GM18511 (cell line): ENCODE measurements around the gene SENP6.
A peak's percentile ranks its signal among the peaks of the same experiment; 100 is the strongest.
"Not testable (repeated sequence)": the region's sequence is repeated elsewhere in the genome, so short reads cannot be mapped to it uniquely, and the experiment has no call there.

Experiments used
- ATAC-seq: cut with Tn5 transposase; IDR thresholded peaks from one replicate; pipeline ENCODE4 v1.9.1; 2021; ENCODE audit warnings: mild to moderate bottlenecking, moderate library complexity; ENCODE audit not compliant: unreplicated experiment

SENP6 gene, protein sequence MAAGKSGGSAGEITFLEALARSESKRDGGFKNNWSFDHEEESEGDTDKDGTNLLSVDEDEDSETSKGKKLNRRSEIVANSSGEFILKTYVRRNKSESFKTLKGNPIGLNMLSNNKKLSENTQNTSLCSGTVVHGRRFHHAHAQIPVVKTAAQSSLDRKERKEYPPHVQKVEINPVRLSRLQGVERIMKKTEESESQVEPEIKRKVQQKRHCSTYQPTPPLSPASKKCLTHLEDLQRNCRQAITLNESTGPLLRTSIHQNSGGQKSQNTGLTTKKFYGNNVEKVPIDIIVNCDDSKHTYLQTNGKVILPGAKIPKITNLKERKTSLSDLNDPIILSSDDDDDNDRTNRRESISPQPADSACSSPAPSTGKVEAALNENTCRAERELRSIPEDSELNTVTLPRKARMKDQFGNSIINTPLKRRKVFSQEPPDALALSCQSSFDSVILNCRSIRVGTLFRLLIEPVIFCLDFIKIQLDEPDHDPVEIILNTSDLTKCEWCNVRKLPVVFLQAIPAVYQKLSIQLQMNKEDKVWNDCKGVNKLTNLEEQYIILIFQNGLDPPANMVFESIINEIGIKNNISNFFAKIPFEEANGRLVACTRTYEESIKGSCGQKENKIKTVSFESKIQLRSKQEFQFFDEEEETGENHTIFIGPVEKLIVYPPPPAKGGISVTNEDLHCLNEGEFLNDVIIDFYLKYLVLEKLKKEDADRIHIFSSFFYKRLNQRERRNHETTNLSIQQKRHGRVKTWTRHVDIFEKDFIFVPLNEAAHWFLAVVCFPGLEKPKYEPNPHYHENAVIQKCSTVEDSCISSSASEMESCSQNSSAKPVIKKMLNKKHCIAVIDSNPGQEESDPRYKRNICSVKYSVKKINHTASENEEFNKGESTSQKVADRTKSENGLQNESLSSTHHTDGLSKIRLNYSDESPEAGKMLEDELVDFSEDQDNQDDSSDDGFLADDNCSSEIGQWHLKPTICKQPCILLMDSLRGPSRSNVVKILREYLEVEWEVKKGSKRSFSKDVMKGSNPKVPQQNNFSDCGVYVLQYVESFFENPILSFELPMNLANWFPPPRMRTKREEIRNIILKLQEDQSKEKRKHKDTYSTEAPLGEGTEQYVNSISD

DNA sequence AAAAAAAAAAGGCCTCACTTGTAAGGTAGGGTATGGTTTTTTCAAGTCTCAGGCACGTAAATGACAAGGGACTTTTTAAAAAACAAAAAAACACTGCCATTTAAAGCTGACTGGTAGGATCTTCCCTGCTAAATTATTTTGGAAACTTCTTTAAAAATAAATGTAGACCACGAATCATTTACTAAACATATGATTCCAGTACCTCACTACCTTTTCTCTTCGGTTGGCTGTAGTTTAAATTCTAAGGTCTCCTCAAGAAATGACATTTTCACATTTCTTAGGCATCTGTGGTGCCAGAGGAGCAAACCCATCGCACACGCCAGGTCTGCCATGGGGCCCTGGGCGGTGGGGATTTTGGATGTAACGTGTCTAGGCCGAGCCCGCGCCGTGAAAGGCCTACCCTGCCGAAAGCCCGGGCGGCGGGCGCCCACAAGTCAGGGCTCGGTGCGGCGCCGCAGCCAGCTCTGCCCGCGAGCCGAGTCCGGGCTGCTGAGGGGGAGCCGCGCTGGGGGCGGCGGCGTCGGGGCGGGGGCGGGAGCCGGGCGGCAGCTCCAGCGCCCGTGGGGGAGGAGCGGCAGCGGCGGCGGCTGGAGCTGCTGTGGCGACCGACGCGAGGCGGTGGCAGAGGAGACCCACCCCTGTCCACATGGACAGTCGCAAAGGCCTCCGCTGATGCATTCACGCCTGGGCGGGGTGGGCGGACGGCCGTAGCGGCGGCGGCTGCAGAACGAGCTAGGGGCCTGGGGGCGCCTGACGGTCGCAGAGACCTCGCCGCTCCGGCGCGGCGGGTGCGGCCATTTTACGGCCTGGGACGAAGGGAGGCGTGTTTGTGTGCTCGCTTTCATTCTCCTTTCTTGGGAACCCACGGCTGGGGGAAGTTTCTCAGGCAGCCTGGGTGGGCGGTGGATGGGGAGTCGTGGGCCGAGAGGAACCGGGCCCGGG, at the start of gene SENP6:
Gene SENP6 (plus strand): TSS at position 577 of the 942 bp plus-strand sequence. CDS start 645 bp downstream, outside the sequence.
- ATAC-seq: peak; percentile 71

DNA sequence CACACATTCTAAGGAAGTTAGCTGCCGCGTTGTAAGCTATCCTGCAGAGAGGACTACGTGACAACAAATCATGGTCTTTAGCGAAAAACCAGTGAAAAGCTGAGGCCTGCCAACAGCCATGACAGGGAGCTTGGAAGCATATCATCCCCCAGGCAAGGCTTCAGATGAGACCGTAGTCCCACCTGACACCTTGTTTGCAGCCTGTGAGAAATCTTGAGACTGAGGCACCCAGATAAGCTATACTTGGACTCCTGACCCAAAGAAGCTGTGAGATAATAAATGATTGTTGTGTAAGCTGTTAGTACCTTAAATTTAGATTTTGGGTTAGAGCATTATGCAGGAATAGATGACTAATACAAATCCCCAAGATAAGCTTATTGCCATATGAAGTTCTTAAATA, 45.4 kb upstream of the SENP6 start:
- ATAC-seq: no peak

DNA sequence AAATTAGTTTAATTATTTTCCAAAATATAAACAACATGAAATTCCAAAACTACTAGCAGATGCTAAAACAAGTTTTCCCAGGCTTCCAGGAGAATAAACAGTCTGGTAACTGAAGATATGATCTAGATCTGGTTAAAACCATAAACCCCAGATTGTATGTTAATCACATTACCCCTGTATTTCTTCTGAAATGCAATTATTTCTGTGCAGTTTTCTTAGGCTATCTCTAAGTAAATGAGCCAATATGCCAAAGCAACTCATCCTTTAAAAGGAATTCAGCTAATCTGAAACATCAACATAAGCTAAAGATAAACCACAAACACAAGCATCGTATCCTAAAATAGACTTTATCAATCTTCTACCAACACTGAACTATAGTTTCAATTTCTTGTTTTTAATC, 44.6 kb upstream of the SENP6 start:
- no peak for ATAC-seq

DNA sequence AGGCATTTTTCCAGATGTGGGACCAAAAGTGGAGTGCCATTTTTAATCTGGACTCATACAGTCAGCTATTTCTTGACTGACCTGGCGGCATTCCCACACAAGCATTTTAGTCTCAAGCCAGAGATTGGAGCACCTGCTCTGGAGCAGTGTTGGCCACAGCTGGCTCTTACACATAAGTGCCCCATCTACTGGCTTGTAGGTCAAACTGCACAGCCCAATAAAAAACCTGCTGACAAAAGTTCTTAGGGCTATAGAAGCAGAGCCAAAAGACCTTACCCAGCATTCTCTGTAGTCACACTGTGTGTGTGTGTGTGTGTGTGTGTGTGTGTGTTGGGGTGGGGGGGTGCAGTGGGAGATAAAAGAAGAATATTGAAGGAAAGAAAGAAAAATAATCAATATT, 38.6 kb upstream of the SENP6 start:
- ATAC-seq: peak; percentile 78

DNA sequence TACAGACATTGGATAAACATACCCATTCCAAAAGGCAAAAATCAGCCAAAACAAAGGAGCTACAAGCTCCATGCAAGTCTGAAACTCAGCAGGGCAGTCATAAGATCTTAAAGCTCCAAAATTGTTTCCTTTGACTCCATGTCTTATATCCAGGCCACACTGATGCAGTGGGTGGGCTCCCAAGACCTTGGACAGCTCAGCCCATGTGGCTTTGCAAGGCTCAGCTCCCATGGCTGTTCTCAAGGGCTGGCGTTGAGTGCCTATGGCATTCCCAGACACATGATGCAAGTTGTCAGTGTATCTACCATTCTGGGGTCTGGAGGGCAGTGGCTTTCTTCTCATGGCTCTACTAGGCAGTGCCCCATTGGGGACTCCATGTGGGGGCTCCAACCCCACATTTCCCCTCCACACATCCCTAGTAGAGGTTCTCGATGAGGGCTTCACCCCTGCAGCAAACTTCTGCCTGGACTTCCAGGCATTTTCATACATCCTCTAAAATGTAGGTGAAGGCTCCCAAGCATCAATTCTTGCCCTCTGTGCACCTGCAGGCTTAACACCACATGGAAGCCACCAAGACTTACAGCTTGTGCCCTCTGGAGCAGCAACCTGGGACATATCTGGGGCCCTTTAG, 35.4 kb upstream of the SENP6 start:
- ATAC-seq: no peak

DNA sequence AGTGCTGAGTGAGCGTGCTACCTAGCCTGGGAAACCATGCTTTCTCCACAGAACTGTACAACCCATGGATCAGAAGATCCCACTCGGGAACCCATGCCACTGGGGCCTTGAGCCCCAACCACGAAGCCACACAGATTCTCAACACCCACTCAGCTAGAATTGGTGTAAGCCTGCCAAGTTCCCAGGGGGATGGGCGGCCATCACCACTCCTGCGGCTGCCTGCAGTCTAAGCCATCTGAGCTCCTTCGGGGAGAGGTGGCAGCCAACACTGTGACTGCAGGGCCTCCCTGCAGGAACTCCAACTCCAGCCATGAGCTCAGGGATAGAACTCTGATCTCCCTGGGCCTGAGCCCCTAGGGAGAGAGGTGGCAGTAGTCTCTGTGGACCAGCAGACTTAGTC, 33.6 kb upstream of the SENP6 start:
- ATAC-seq: no peak

DNA sequence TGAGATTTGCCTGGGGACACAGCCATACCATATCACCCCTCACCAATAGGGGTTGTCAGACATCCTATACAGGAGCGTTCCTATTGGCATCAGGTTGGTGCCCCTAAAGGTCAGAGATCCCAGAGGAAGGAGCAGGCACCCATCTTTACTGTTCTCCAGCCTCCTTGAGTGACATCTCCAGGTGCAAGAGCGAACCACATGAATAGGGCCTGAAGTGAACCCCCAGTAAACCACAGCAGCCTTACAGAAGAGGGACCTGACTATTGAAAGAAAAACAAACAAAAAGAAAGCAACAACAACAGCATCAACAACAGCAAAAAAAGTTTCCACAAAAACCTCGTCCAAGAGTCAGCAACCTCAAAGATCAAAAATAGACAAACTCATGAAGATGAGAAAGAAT, 32.7 kb upstream of the SENP6 start:
- ATAC-seq: no peak

DNA sequence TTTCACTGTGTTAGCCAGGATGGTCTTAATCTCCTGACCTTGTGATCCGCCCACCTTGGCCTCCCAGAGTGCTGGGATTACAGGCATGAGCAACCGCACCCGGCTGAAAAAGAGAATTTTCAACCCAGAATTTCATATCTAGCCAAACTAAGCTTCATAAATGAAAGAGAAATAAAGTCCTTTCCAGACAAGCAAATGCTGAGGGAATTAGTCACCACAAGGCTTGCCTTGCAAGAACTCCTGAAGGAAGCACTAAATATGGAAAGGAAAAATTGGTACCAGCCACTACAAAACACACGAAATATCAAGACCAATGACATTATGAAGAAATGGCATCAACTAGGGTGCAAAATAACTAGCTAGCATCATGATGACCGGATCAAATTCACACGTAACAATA, 31.0 kb upstream of the SENP6 start:
- not testable (repeated sequence) for ATAC-seq

DNA sequence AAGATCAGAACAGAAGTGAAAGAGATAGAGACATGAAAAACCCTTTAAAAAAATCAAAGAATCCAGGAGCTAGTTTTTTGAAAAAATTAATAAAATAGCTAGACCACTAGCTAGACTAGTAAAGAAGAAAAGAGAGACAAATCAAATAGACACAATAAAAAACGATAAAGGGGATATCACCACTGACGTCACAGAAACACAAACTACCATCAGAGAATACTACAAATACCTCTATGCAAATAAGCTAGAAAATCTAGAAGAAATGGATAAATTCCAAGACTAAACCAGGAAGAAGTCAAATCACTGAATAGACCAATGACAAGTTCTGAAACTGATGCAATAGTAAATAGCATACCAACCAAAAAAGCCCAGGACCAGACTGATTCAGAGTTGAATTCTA, 29.6 kb upstream of the SENP6 start:
- no peak for ATAC-seq

DNA sequence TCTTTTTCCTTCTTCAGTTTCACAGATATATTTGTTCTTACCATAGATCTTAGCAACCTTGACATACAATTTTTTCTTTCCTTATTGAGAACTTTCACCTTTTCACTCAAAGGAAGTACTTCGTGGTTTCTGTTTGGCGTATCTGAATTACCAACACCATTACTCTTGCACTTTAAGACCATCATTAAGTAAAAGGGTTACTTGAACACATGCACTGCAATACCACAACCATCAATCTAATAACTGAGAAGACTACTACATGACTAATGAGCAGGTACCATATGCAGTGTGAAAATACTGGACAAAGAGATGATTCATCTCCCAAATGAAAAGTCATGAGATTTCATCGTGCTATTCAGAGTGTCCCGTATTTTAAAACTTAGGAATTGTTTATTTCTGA, 21.7 kb upstream of the SENP6 start:
- ATAC-seq: peak; percentile 97

DNA sequence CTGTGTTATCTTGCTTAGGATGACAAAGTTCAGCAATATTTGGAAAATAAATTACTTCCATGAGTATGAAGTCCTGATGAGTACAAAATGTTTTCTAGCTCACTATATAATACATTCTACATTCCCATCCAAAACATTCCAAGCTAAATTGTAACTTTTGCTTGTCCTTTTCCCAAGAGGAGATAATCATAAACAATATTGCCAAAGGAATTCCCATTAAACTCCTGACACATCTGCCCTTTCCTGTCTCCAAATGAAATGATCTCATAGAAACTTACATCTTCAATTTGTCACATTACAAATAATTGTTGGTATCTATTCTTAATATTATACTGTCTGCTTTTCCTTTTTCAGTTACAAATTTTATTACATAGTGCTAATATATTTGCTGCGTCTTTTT, 20.4 kb upstream of the SENP6 start:
- no peak for ATAC-seq

DNA sequence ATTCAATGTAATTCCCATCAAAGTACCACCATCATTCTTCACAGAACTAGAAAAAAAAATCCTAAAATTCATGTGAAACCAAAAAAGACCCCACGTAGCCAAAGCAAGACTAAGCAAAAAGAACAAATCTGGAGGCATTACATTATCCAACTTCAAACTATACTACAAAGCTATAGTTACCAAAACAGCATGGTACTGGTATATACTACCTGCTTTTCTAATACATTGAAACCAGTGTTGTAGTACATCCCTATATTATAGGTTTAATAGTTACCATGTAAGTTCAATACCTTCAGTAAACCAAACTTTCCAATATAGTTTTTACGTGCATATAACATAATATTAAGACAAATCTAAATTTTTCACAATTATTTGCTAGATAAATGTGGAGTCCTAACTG, 17.1 kb upstream of the SENP6 start:
- not testable (repeated sequence) for ATAC-seq

DNA sequence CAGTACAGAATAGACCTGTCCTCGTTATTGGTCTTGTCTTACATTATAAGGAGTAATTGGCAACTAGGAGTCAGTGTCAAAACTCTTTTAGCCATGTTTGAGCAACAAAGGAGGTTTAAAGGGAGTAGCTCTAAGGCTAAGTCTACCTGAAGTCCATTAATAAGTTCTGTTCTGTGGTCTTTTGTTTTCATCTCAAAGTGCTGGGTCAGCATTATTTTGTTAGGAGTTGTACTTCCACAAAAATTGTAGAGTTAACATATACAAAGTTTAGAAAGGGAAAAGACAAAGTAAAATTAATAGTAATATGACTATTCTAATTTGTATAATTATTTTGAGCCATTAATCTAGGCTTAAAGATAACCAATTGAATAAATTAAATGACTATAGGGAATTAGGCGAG, 12.7 kb upstream of the SENP6 start:
- no peak for ATAC-seq

DNA sequence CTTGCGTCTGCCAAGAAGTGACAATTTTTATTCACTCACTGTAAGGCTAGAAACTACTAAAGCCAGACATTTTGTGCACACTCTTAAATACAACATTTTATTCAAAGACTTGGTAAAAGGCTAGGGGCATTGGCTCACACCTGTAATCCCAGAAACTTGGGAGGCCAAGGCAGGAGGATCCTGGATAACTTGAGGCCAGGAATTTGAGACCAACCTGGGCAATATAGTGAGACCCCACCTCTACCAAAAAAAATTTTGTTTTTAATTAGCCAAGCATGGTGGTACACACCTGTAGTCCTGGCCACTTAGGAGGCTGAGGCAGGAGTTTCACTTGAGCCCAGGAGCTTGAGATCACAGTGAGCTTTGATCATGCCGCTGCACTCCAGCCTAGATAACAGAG, 11.3 kb upstream of the SENP6 start:
- ATAC-seq: no peak

DNA sequence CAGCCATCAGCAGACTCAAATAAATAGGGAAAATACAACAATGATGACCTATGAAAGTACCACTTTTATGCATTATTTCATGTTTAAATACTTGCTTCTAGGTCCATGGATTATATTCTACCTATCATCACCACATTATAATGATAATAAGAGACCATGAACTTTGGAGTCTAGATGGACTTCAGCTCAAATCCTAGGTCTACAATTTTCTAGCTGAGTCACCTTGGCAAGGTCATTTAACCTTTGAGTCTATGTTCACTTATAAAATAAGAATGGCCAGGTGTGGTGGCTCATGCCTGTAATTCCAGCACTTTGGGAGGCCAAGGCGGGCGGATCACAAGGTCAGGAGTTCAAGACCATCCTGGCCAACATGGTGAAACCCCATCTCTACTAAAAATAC, 5.3 kb upstream of the SENP6 start:
- not testable (repeated sequence) for ATAC-seq

DNA sequence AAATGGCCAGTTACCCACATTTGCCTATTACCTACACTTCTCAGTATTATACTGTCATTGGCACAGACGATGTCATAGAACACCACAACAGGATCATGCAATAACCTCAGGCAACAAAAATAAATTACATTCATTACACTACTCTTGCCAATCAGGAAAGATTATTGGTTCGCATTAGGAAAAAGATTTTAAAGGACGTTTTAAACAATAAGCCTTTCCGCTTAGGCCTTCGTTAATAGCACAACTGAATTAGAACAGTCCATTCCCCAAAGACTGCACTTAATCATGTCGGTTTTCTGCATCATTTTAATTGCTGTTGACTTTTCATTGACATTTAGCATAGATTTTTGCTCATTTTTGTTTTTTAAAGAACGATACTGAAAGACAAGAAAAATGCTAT, 912 bp upstream of the SENP6 start:
- no peak for ATAC-seq

DNA sequence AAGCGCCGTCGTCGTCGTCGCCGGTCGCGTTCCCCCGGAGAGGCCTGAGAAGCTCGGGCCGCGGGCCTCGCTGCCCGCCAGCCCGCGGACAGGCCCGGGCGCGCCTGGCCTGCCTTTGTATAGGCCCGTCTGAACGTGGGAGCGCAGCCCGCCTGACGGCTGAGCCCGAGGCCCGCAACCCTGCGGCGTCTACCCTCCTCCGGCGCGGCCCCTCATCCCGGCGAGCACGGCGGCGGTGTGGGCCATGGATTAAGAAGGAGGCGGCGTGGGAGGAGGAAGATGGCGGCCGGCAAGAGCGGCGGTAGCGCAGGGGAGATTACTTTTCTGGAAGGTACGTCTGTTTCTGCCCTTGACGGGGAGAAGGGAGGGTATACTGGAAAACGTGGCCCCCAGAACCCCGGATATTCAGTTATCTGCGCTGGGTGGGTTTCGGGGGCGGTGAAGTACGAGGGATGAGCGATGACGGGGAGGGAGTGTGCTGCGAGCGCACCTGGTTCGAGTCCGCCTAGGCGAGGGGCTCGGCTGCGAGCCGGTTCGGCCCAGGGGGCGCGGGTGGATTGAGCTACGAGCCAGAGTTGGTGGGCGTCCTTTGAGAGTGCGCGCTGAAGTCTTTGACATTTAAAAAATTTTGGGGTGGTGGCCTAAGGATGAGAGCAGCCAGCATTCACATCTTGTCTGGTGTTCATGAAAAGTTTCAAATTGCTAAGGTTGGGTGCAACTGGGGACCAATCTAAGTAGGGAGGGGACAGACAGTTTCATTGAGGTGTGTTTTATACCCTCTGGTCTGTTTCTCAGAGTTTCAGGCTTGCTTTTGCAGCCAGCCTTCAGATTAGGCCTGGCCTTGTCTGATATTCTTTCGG, 796 bp downstream of the SENP6 start:
- ATAC-seq: peak; percentile 46

DNA sequence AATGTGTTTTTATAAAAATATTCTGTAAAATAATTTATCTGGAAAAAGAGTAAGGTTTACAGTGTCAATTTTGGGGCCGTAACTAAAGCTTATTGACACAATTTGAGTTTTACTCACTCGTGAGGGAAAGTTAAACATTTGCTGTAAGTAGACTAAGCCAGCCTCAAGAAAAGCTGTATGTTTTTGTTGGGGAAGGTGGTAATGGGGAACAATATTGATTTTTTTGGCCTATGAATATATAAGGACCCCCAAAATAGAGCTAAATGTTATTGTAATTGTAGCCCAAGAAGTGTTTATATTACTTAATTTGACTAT, 1.4 kb downstream of the SENP6 start:
- no peak for ATAC-seq

DNA sequence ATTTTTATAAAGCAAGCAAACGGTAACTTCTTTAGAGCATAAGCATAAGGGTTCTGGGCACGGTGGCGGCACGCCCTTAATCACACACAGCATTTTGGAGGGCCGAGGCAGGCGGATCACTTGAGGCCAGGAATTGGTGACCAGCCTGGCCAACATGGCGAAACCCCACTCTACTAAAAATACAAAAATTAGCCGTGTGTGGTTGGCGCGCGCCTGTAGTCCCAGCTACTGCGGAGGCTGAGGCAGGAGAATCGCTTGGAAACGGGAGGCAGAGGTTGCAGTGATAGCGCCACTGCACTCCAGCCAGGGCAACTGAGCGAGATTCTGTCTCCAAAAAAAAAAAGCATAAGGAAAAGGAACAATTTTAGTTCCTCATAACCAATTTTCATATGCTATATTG, 2.6 kb downstream of the SENP6 start:
- ATAC-seq: no peak
